HG02943 (cell line): Measurements from ENCODE around the gene DNAL4.

ENCODE experiments used
- ATAC-seq: cut with Tn5 transposase; IDR thresholded peaks from one replicate; pipeline ENCODE4 v1.9.1; 2021; ENCODE audit warnings: mild to moderate bottlenecking, low read depth, moderate library complexity; ENCODE audit not compliant: unreplicated experiment

DNAL4 gene

DNA sequence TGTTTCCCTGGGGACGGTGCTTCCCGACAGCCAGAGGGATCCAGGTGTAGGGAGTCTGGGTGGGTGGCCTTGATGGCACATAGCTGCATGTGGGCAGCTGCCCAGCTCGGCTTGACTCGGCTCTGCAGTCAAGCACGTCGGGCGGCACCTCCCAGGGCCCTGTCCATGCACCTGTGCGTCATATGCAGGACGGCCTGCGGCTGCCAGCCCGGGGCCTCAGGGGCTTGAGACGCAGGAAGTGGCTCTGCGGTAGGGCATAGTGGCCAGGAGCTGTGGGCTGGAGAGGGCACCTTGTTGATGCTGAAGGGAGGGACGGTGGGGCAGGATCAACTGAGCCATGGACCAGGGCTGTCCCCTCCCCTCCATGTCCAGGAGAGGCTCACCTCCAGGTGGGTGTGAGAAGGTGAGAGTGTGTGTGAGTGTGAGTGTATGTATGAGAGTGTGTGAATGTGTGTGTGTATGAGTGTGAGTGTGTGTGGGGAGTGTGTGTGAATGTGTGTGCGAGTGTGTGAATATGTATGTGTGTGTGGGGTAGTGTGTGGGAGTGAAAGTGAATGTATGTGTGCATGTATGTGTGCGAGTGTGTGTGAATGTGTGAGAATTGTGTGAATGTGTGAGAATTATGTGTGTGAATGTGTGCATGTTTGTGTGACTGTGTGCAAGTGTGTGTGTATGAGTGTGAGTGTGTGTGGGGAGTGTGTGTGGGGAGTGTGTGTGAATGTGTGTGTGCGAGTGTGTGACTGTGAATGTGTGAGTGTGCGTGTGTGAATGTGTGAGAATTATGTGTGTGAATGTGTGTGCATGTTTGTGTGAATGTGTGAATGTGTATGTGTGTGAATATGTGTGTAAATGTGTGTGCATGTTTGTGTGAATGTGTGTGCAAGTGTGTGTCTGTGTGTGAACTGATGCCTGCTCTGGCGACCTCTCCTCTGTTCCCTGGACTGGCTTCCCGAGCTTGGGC is 32.5 kb downstream of the DNAL4 start:
- no peak for ATAC-seq

DNA sequence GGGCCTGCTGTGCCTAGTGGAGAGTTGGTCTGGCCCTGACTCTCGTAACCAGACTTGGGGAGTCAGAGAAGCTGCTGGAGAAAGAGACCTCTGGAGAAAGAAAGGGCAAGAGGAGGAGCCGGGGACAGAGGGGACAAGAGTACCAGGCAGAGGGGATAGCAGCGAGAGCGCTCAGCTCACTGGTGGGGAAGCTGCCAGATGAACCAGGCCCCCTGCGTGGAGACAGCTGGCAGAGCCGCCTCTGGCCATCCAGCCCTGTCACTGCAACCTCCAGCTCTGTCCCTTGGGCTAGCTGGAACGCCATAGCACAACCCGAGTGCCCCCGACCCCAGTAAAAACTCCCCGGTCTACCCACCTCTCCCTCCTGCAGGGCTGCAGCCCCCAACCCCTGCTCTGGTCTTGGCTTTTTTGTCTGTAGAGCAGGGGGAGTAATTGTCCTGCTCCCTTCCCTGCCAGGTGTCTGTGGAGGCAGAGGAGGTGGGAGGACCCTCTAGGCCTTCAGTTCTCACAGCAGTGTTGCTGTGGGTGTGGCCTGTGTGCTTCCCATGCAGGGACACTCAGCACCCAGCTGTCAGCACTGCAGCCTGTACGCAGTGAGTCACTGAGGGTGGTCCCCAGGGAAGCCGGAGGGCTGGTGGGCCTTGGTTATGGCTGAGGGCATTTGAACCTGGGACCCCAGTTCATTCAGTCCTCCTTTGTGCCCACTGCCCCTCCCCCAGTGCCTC is 33.3 kb downstream of the DNAL4 start:
- ATAC-seq = no peak

DNA sequence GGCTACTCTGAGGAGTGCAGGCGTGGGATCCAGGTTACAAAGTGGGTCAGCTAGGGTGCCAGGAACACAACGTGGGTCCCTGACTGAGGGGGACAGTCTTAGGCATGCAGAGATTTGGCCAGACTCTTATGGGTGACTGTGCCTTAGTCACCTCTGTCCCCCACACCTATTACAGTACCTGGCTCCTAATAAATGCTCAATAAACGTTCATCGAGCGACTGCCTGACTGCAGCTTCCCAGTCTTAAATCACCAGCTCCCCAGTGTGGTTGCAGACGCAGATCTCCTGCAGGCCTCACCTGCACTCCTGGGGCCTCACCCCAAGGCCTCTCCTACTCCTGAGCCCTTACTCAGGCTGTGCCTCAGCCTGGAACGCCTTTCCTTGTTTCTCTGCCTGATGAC is 34.9 kb downstream of the DNAL4 start:
- no peak for ATAC-seq

DNA sequence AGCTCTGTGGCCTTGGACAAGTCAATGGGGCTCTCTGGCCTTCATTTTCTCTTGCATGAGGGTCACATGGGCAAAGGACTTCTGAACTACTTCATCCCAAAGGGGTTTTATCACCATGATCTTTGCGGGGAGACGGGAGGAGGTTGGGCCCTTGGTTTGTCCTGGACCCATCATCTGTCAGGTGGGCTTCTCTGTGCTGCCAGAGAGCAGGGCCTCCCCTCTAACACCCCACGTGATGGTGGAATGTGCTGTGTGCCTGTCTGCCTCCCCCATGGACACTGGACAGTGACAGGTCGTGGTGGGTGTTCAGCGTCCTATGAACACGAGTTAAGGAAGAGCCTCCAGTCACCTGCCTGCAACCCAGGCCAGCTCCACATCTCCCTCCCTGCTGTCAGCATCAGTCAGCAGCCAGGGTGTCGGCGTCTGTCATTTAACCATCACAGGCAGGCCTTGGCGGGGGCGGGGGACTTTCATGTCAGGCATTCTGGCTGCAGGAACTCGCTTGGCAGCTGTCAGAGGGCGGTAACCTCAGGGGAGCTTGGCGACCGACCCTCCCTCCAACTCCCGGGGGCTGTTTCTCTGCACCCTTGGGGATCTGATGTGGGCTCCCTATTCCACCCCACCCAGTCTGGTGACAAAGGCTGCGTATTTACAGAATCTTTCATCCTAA is 35.5 kb downstream of the DNAL4 start:
- no peak for ATAC-seq

DNA sequence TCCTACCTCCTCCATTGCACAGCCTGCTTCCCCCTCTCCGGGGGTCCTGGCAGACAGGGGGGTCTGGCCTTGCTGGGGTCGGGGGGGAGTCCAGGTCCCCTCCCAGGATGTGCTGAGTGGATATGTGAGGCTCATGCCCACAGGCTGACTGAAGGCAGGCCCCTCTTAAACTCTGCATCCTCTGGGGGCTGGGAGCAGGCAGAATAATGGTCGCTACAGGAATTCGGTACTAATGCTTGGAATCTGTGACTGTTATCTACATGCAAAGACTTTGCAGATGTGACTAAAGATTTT is 36.5 kb downstream of the DNAL4 start:
- ATAC-seq = no peak

DNA sequence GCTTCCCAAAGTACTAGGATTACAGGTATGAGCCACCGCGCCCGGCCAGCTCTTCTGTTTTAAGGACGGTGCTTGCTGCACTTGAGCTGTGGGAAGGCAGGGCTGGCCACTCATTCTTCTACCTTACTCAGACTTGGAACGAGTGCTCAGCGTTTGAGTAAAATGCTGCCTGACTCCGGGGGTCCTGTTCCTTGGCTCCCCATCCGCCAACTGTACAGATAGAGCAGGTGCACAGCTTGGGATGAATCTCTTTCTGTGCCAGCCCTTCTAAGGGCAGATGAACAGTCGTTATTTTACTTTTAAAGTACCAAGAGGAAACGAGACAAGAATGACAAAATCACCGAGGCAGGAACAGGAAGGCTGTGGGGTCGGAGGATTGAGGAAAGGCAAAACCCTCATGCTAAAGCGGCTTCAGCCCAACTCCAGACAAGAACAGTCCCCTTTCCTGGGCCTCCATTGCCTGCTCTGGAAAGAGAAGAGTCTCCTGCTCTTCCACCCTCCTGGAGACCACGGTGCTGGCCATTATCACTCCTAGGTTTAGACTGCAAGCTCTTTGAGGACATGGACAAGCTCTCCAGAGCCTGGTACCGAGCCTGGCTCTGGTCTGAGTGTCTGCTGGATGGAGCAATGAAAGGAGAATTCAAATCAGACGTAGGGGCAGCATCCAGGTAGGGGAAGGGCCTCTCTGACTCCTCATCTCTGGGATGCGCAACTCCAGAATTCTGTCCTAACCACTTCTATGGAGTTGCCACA is 37.1 kb downstream of the DNAL4 start:
- ATAC-seq = no peak

DNA sequence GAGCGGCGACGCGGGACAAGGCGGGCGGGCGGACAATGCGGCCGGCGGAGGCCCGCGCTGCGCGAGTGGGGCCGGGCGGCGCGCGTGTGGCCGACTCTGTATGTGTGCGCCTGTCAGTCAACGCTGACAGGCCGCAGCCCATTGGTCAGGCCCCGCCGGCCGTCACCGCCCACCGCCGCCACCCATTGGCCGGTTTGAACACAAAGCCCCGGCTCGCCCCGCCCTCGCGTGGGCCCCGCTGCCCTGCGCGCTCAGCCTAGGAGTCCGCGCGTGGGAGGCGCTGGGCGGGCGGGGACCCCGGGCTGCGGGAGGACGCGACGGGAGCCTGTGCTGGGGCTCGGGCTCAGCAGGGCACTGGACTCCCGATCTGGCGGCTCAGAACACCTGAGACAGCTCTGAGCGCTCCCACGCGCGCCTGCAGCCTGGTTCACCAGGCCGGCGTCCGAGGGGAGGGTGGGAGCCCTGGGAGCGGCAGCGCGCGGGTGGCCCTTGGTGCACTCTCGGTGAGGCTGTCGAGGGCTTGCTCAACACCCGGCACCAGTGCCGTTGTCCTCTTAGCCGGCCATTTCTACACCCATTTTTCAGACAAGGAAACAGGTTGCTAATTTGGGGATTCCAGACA is 37.9 kb downstream of the DNAL4 start, which contains the start of gene SUN2:
Gene SUN2, minus strand, starts transcription at position 88 of the 622 bp plus-strand sequence. CDS start 3,370 bp downstream, outside the sequence.
- ATAC-seq = peak; percentile 50

DNA sequence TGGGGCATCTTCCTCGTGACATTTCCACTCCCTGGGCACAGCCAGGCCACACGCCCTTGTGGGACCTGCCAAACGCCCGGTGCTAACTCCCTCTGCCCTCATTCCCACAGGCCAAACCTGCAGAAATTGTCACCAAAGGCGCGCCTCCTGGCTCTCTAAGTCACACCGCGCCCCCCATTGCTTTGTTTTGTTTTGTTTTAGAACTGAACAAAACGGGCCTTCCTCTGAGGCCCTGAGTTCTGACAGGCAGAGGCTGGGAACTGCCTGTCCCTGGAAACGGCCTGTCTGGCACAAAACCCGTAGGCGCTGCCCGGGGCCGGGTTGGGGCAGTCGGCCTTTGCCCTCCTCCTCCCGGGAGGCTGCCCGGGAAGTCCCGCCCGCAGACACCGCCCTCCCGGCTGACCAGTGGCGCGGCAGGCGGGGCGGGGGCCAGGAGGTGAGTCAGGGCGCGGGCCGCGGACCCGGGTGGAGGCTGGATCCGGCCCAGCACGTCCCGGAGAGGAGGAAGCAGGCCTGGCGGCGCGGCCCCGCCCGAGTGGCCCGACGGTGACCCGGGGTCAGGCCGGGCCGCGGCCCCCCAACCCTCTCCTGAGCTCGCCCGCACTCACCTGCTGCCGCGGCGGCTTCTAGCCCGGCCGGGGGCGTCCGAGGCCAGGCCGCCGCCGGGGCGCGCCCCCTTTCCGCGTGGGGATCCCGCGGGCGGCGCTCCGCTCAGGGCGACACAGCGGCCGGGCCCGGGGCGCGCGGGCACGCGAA is 38.6 kb downstream of the DNAL4 start:
- ATAC-seq = no peak

DNA sequence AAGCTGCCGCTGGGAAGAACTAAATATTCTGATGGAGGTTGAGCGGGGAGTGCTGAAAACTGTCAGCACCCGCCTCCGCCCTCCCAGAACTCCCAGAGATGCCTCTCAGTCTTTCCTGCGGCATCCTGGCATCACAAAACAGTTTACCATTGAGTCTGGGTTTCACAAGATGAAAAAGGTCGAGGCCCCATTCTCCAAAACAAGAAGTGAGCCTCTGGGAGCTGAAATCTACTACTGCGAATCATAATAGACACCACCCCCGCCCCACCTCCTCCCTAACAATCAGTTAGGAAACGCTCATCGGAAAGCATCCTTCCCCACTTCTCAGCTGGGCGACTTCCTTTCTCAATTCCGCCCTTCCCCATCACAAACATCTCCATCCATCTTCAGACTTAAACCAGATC is 39.2 kb downstream of the DNAL4 start:
- no peak for ATAC-seq

DNA sequence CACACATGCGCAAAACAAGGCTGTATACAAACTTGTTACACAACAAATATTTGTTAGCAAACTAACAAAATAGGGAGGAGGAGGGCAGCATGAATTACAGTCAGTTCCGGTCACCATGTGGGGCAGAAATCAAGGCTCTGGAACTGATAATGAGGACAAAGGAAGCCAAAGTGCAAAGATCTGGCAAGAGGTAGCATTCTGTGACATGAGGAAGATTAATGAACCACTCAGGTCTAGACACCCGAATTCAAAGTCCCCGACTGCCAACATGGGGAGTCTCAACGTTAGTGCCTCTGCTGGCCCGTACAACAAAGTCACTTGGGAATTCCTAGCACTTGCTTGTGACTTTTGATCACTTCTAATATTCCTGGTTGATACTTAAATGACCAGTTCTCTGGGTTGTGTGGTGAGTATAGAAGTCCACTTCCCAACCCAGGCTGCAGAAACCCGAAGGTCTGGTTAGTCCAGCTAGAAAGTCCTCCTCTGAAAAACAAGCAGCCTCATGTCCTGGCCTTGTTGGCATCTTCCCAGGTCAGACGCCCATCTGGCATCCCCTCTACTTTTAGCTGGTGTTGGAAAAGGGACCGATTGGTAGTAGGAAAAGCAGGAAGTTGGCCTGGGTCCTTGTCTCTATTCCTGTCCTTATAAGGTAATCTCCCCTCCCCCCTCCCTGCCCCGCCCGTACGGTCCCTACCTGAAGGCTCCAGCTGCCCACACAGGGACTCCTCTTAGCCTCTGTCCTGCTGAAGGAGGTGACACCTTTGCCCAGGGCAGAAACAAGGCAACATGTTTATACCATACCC is 39.8 kb downstream of the DNAL4 start:
- ATAC-seq = no peak

DNA sequence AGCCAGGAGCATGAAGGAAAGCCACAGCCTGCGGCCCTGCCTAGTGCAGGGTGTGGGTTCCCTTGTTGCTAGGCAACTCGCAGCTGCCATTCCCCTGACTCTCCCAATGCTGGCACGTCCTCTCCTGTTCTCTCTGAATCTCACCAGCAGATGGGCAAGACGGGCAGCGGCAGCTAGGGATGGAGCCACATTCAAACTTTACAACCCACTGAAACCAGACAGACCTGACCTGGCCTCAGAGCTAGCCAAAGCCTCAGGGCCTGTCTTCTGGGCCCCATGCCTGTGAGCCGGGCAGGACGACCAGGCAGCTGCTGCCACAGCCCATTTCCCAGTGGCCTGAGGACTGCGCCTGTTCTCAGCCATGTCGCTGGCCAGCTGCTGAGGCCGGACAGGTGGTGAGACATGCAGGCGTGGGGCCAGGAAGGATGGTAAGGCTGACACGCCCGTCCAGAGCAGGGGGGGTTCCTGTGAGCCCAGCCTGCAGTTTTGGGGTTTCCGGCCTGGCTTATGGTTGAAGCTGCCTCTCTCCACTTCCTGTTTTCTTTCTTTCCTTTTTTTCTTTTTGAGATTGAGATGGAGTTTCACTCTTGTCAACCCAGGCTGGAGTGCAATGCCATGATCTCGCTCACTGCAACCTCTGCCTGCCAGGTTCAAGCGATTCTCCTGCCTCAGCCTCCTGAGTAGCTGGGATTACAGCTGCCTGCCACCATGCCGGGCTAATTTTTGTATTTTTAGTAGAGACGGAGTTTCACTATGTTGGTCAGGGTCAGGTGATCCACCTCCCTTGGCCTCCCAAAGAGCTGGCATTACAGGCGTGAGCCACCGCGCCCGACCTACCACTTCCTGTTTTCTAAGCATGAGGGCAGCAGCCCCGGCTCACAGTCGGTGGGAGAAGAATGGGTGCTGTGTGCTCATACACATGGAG is 42.3 kb downstream of the DNAL4 start:
- ATAC-seq = peak; percentile 47

DNA sequence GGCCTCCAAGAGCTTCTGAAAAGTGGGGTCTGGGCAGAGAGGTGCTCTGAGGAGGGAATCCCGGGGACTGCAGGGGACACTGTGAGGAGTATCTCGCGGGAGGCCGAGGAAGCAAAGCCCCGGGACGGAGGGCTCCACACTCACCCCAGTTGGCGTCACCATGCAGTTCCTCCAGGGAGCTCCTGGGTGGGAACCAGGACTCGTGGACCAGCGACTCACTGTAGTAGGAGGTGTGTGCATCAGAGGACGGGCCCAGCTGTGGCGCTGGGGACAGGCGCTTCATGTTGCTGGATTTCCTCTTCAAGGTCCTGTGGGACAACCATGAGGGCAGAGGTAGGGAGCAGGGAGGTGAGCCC is 42.9 kb downstream of the DNAL4 start:
- ATAC-seq = no peak

DNA sequence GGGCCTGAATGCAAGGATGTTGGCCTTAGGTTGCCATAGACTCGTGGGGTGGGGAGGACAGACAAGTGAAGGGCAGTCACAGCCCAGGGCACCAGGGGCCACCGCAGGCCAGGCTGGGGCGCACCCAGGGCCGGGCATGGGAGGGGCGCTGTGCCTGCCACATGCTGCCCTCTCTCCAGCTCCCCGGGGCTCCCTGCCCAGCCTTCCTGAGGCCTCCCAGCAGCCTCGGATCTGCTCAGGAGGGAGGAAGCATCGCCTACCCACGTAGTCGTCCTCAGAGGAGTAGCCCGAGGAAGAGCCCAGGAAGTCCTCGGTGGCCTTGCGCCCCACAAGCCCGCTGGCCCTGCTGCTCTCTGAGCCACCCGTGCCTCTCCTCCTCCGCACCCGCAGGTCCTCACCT is 43.3 kb downstream of the DNAL4 start:
- ATAC-seq = no peak

DNA sequence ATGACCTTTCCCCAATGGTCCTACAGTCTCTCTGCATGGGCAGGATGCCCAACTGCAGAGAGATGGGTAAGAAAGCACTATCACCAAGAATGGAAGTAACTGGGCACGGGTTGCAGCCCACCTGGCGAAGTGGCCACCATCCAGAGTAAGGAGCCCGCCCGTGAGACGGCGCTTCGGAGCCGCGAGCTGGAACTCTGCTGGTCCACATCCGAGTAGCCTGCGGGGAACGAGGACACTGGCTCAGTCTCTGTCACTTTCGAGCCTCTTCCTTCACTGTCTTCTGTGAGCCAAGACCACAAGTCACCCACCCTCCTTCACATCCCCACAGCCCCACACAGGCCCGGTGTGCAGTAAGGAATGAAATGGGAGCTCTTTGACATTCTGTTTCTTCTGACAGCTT is 43.8 kb downstream of the DNAL4 start:
- ATAC-seq = no peak

DNA sequence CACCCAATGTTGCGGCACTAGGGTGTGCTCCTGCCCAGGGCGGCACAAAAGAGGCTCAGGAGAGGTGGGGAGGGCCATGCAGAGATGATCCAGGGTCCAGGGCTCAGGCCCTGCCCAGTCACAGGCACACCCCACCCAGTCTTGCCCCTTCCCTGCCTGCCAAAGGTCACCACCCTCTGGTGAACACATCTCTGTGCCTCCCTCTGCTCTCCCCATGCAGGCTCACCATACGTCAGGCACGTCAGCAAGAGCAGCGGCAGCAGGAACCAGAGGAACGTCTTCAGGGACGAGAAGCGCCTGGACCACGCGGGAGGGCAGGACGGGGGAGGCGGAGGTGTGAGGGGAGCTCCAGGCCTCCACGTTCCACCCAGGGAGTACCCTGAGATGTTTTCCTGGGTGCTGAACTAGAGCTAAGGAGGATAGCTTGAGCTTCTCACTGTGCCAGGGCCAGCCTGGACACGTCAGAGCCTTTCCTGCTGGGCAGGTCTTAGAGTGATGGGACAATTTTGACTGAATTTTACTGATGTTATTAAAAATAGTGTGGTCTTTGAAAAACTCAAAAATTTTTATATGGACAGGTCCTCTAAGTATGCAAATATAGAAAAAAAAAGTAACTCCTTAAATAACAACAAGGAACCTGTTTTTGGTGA is 45.3 kb downstream of the DNAL4 start:
- ATAC-seq = no peak

DNA sequence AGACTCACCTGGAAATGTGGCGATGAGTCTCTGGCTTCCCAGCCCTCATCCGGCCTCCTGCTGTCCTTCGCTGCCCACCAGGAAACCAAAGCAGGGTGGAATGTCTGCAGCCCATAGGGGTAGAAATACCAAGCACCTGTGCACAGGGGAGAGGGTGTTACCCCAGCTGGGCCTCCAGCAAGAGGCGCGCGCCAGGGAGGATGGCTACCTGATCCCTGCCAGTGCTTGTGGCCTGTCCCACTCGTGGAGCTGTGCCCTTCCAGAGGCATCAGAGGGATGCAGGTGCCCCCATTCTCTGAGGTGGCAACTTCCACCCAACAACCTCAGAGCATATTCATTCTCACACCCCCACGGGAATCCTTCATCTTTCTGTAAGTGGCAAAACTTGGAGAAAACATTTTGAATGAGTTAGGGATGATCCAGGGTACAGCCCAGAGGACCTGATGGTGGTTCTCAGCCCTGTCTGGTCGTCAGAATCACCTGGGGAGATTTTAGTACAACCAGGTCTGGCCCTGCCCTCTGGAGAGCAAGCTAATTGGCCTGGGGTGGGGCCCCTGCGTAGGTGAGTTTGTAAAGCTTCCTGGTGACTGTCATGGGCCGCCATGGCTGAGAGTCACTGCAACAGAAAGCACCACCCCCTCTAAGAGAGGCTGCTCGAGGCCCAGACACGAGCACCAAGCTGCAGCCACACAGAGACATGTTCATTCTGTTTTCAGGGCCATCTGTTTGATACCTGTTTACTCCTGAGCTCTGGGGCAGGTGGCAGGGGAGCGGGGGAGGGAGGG is 48.1 kb downstream of the DNAL4 start:
- no peak for ATAC-seq
